IMR-90 (cell line): ENCODE data around the gene PAX2. TPM values are rescaled to one million over a fixed set of nuclear protein-coding genes. Genes with fewer than 3 reads are reported as not detected.

Source experiments
- ATAC-seq: fragments of 200-7000 bp; cut with Tn5 transposase; 2 replicates; pipeline ENCODE4 v1.9.1; 2020; ENCODE audit warnings: low read depth, mild to moderate bottlenecking, moderate library complexity
- BruUV-seq: library from RNA; stranded (reverse); fragments of 400-500 nt; replicated peaks from 2 replicates; lab custom pipeline; 2021; lab: Mats Ljungman, UMichigan
- CTCF ChIA-PET: fragments of 300-600 bp; formaldehyde crosslinking; extraction: SDS; loops from one replicate; lab custom pipeline; 2021; ENCODE audit warnings: antibody characterized with exemption; lab: Yijun Ruan, JAX
- POLR2A ChIA-PET: fragments of 300-600 bp; sonication (Branson Sonifier 250); formaldehyde crosslinking; loops from one replicate; lab custom pipeline; 2022; ENCODE audit warnings: antibody characterized with exemption; ENCODE audit not compliant: unreplicated experiment; lab: Charles Lee
- DNase-seq: peaks from one replicate; pipeline ENCODE4 v3.0.0; 2013
- H2AFZ ChIP-seq: replicated peaks from 2 replicates; pipeline ENCODE3; 2013; ENCODE audit warnings: low read length, mild to moderate bottlenecking; ENCODE audit not compliant: poor library complexity
- H2AK5ac ChIP-seq: 2 replicates; pipeline ENCODE4 v1.6.1; 2013; ENCODE audit warnings: low read depth, low read length, inconsistent platforms
- H2AK9ac ChIP-seq: replicated peaks from 2 replicates; pipeline ENCODE3; 2013; ENCODE audit warnings: mild to moderate bottlenecking, low read depth, low read length, moderate library complexity; ENCODE audit not compliant: poor library complexity
- H2BK120ac ChIP-seq: 2 replicates; pipeline ENCODE4 v1.6.1; 2013; ENCODE audit warnings: low read depth, low read length, inconsistent platforms
- H2BK15ac ChIP-seq: 3 replicates; pipeline ENCODE4 v1.6.1; 2013; ENCODE audit warnings: low read depth, low read length, inconsistent platforms
- H2BK20ac ChIP-seq: 2 replicates; pipeline ENCODE4 v1.6.1; 2013; ENCODE audit warnings: low read depth, mild to moderate bottlenecking, inconsistent platforms, low read length, moderate library complexity
- H2BK5ac ChIP-seq: 2 replicates; pipeline ENCODE4 v1.6.1; 2013; ENCODE audit warnings: mild to moderate bottlenecking, low read depth, low read length, inconsistent platforms; ENCODE audit not compliant: poor library complexity, severe bottlenecking
- H3K14ac ChIP-seq: replicated peaks from 2 replicates; pipeline ENCODE4 v1.6.1; 2013; ENCODE audit warnings: low read depth, low read length, inconsistent platforms
- H3K18ac ChIP-seq: 2 replicates; pipeline ENCODE4 v1.6.1; 2013; ENCODE audit warnings: low read depth, low read length, control low read depth
- H3K23ac ChIP-seq: 2 replicates; pipeline ENCODE4 v1.6.1; 2013; ENCODE audit warnings: low read depth, low read length, inconsistent platforms
- H3K27ac ChIP-seq: 2 replicates; pipeline ENCODE4 v1.5.1; 2013; ENCODE audit warnings: mild to moderate bottlenecking, control low read depth, low read length; ENCODE audit not compliant: insufficient read depth
- H3K27me3 ChIP-seq: 2 replicates; pipeline ENCODE4 v1.6.1; 2013; ENCODE audit warnings: low read length; ENCODE audit not compliant: control insufficient read depth, insufficient read depth
- H3K36me3 ChIP-seq: 2 replicates; pipeline ENCODE4 v1.6.1; 2013; ENCODE audit warnings: low read length, mixed read lengths; ENCODE audit not compliant: control insufficient read depth, insufficient read depth
- H3K4ac ChIP-seq: 2 replicates; pipeline ENCODE4 v1.6.1; 2013; ENCODE audit warnings: low read depth, low read length, inconsistent platforms
- H3K4me1 ChIP-seq: 2 replicates; pipeline ENCODE4 v1.6.1; 2013; ENCODE audit warnings: low read length, mixed read lengths; ENCODE audit not compliant: control insufficient read depth, insufficient read depth
- H3K4me2 ChIP-seq: 2 replicates; pipeline ENCODE4 v1.6.1; 2013; ENCODE audit warnings: low read depth, mild to moderate bottlenecking, control low read depth, low read length, moderate library complexity
- H3K4me3 ChIP-seq: 2 replicates; pipeline ENCODE4 v1.5.1; 2013; ENCODE audit warnings: low read depth, mild to moderate bottlenecking, control low read depth, low read length, moderate library complexity; ENCODE audit not compliant: insufficient read depth
- H3K56ac ChIP-seq: 2 replicates; pipeline ENCODE4 v1.6.1; 2013; ENCODE audit warnings: low read length, inconsistent platforms; ENCODE audit not compliant: insufficient read depth; ENCODE audit errors: extremely low read depth
- H3K79me1 ChIP-seq, 2 experiments: 2 replicates each; pipeline ENCODE4 v1.6.1; 2013; ENCODE audit warnings: low read length in 2 of 2, inconsistent platforms in 1 of 2, low read depth in 1 of 2
- H3K9ac ChIP-seq: 2 replicates; pipeline ENCODE4 v1.6.1; 2013; ENCODE audit warnings: low read depth, low read length, control low read depth
- H3K9me1 ChIP-seq: 2 replicates; pipeline ENCODE4 v1.6.1; 2013; ENCODE audit warnings: low read length, inconsistent platforms; ENCODE audit not compliant: insufficient read depth
- H3K9me3 ChIP-seq: 2 replicates; pipeline ENCODE4 v1.6.1; 2013; ENCODE audit warnings: low read length; ENCODE audit not compliant: control insufficient read depth, insufficient read depth
- H4K20me1 ChIP-seq: 2 replicates; pipeline ENCODE4 v1.6.1; 2013; ENCODE audit warnings: low read length, inconsistent platforms; ENCODE audit not compliant: insufficient read depth
- H4K5ac ChIP-seq: 2 replicates; pipeline ENCODE4 v1.6.1; 2013; ENCODE audit warnings: mild to moderate bottlenecking, low read depth, low read length, control low read depth
- H4K8ac ChIP-seq, 2 experiments: 2 replicates each; pipeline ENCODE4 v1.6.1; 2013; ENCODE audit warnings: low read depth in 2 of 2, low read length in 2 of 2, control low read depth in 1 of 2, inconsistent platforms in 1 of 2
- H4K91ac ChIP-seq: 2 replicates; pipeline ENCODE4 v1.6.1; 2013; ENCODE audit warnings: low read depth, low read length, inconsistent platforms; ENCODE audit not compliant: insufficient read depth
- BHLHE40 ChIP-seq: fragments of 150-350 bp; IDR thresholded peaks from 2 replicates; pipeline ENCODE4 v1.6.1; 2016; ENCODE audit warnings: mild to moderate bottlenecking, low read depth, low read length
- CEBPB ChIP-seq: IDR thresholded peaks from 2 replicates; pipeline ENCODE4 v1.6.1; 2012; ENCODE audit warnings: low read depth, low read length, improper control_type of control experiment
- CHD1 ChIP-seq: IDR thresholded peaks from 2 replicates; pipeline ENCODE4 v1.6.1; 2012; ENCODE audit warnings: low read depth, low read length, improper control_type of control experiment
- CTCF ChIP-seq: conservative IDR thresholded peaks from 2 replicates; pipeline ENCODE4 v1.5.1; 2012; ENCODE audit warnings: mild to moderate bottlenecking, low read depth, low read length, improper control_type of control experiment
- ELK1 ChIP-seq: fragments of 150-350 bp; IDR thresholded peaks from 2 replicates; pipeline ENCODE4 v1.6.1; 2016; ENCODE audit warnings: low read depth, mild to moderate bottlenecking, low read length, moderate library complexity, borderline replicate concordance
- FOS ChIP-seq: fragments of 150-350 bp; IDR thresholded peaks from 2 replicates; pipeline ENCODE4 v1.6.1; 2016; ENCODE audit warnings: low read depth, low read length
- MAFK ChIP-seq: IDR thresholded peaks from 2 replicates; pipeline ENCODE4 v1.6.1; 2012; ENCODE audit warnings: low read depth, low read length, improper control_type of control experiment
- MAZ ChIP-seq: IDR thresholded peaks from 2 replicates; pipeline ENCODE4 v1.6.1; 2012; ENCODE audit warnings: low read depth, mild to moderate bottlenecking, low read length, improper control_type of control experiment, moderate library complexity, borderline replicate concordance
- MXI1 ChIP-seq: IDR thresholded peaks from 2 replicates; pipeline ENCODE4 v1.6.1; 2012; ENCODE audit warnings: low read depth, mild to moderate bottlenecking, low read length, moderate library complexity, borderline replicate concordance
- NFE2L2 ChIP-seq: fragments of 150-350 bp; IDR thresholded peaks from 2 replicates; pipeline ENCODE4 v1.6.1; 2016; ENCODE audit warnings: low read depth, mild to moderate bottlenecking, low read length
- POLR2A ChIP-seq: IDR thresholded peaks from 2 replicates; pipeline ENCODE4 v1.6.1; 2012; ENCODE audit warnings: mild to moderate bottlenecking, low read depth, low read length
- RAD21 ChIP-seq: IDR thresholded peaks from 2 replicates; pipeline ENCODE4 v1.6.1; 2012; ENCODE audit warnings: low read length, improper control_type of control experiment
- RCOR1 ChIP-seq: IDR thresholded peaks from 2 replicates; pipeline ENCODE4 v1.6.1; 2012; ENCODE audit warnings: mild to moderate bottlenecking, low read length, improper control_type of control experiment; ENCODE audit not compliant: insufficient replicate concordance
- RFX5 ChIP-seq: IDR thresholded peaks from 2 replicates; pipeline ENCODE4 v1.8.0; 2012; ENCODE audit warnings: low read depth, mild to moderate bottlenecking, low read length, moderate library complexity
- SMC3 ChIP-seq: fragments of 150-350 bp; IDR thresholded peaks from 2 replicates; pipeline ENCODE4 v1.6.1; 2016; ENCODE audit warnings: low read depth, mild to moderate bottlenecking, antibody characterized with exemption, low read length, moderate library complexity
- WGBS, 2 experiments: methylation state at CpG; one replicate each; pipeline versions ENCODE4 v1.1.5 to v1.1.7; 2013; ENCODE audit warnings: missing lambda C conversion rate in 2 of 2; ENCODE audit not compliant: insufficient read length in 1 of 2; ENCODE audit errors: extremely low coverage in 2 of 2; 5-methylcytosine and 5-hydroxymethylcytosine counted together
- dilution Hi-C: fragments of 300-500 bp; cut with HindIII; formaldehyde crosslinking; loops from one replicate; pipeline ENCODE4 v1.14.3; 2018; ENCODE audit warnings: low sequenced_read_pairs; ENCODE audit not compliant: unreplicated experiment
- in situ Hi-C: fragments of 300-500 bp; cut with MboI; formaldehyde crosslinking; loops from 3 replicates; pipeline ENCODE4 v1.14.3; 2019; ENCODE audit warnings: low sequenced_read_pairs, inconsistent platforms, mixed read lengths
- intact Hi-C: fragments of 100-400 bp; cut with micrococcal nuclease; formaldehyde crosslinking; loops from 2 replicates; pipeline ENCODE4 v1.10.0; 2022
- polyA plus RNA-seq, 3 experiments: library from polyadenylated mRNA; depleted of rRNA; stranded (reverse); fragments of >200 nt; gene quantifications; 2 replicates each; pipeline ENCODE4 v1.2.3, GENCODE V29; 2012; ENCODE audit warnings: low replicate concordance in 1 of 3
- total RNA-seq: library from RNA; depleted of rRNA; stranded (reverse); fragments of >200 nt; gene quantifications from 2 replicates; pipeline ENCODE4 v1.2.3, GENCODE V29; 2012

Gene PAX2
- total and polyA plus RNA-seq, 2 of the 4 experiments (the other 2 are of a cell fraction), result not detected

- Histone ChIP-seq H3K14ac (no peak overlapping the region), H2BK20ac (no peak overlapping the region), H4K91ac (no peak overlapping the region), H4K5ac (no peak overlapping the region), H2BK5ac (no peak overlapping the region), H3K9me3 (no peaks in the 10 kb centered on the region), H4K20me1 (no peaks in the 10 kb centered on the region), H3K18ac (no peak overlapping the region), H4K8ac (no peak overlapping the region), H2AK5ac (no peak overlapping the region), H3K4me1 (no peaks in the 10 kb centered on the region), H3K4me2 (no peak overlapping the region), H3K79me1 (no peaks in the 10 kb centered on the region), H2AFZ (no peak overlapping the region), H3K23ac (no peak overlapping the region), H3K27ac (no peak overlapping the region), H2BK15ac (no peak overlapping the region), H3K4ac (no peak overlapping the region), H3K9ac (no peak overlapping the region), H3K4me3 (no peak overlapping the region), H3K56ac (no peak overlapping the region), H2AK9ac (no peak overlapping the region), H3K27me3 (peaks cover 41% of the 10 kb centered on the region), H3K36me3 (no peaks in the 10 kb centered on the region), H2BK120ac (no peak overlapping the region), H3K9me1 (no peaks in the 10 kb centered on the region)
- intact Hi-C loops, result no loop called here
- in situ Hi-C loops, result no loop called here
- dilution Hi-C loops, result no loop called here
- TF ChIP-seq MAFK (no peak), BHLHE40 (no peak), RFX5 (no peak), MXI1 (no peak), MAZ (no peak), CHD1 (no peak), NFE2L2 (no peak), ELK1 (no peak), RAD21 (no peak), SMC3 (no peak), POLR2A (no peak), RCOR1 (no peak), CEBPB (no peak), CTCF (no peak), FOS (no peak)
- DNase-seq (no peak), ATAC-seq (no peak)
- BruUV-seq, result no TSS peak
- ChIA-PET CTCF (no interaction called here), POLR2A (no interaction called here)
- WGBS, 2 experiments, result 43% methylated on average over 2 of the region's 7 CpGs; no CpG with 5 or more reads in 1 of the 2 experiments
Measured at GRCh38 chr10:100793055-100793454, 47.7 kb downstream of the PAX2 start.
